Neural progenitor cell (in vitro differentiated cells): ENCODE results near the gene SCN10A.

Experiments
- CTCF ChIP-seq: fragments of 200-600 bp; sonication (generic); IDR thresholded peaks from 2 replicates; pipeline ENCODE4 v1.5.1; 2017; ENCODE audit warnings: antibody characterized with exemption, mild to moderate bottlenecking
- EZH2 ChIP-seq: fragments of 200-600 bp; sonication (generic); IDR thresholded peaks from 2 replicates; pipeline ENCODE4 v1.6.1; 2017; ENCODE audit warnings: antibody characterized with exemption, mild to moderate bottlenecking, moderate library complexity

- TF ChIP-seq CTCF = no peak
- no peak for TF ChIP-seq EZH2
Observed at GRCh38 chr3:38648024-38648658, 167.9 kb downstream of the SCN10A start.
